GM12878 (cell line): ENCODE results near the gene PORCN.

Source experiments
- BHLHE40 ChIP-seq, 2 experiments: fragments of 450-650 bp in 1 of 2; IDR thresholded peaks; 2 replicates each; pipeline ENCODE4 v1.6.1; 2011 to 2017; ENCODE audit warnings: low read depth in 2 of 2, borderline replicate concordance in 1 of 2, improper control_type of control experiment in 1 of 2, low read length in 1 of 2, mild to moderate bottlenecking in 1 of 2
- CEBPB ChIP-seq, 2 experiments: fragments of 150-350 bp in 1 of 2; IDR thresholded peaks; 2 replicates each; pipeline ENCODE4 v1.6.1; 2012 to 2014; ENCODE audit warnings: low read depth in 2 of 2, low read length in 2 of 2, borderline replicate concordance in 1 of 2, inconsistent platforms in 1 of 2
- CREM ChIP-seq: IDR thresholded peaks from 2 replicates; pipeline ENCODE4 v1.6.1; 2014; ENCODE audit warnings: antibody characterized with exemption, low read depth
- HDGF ChIP-seq: fragments of 450-650 bp; IDR thresholded peaks from 2 replicates; pipeline ENCODE4 v1.6.1; 2016; ENCODE audit warnings: antibody characterized with exemption
- RAD21 ChIP-seq: IDR thresholded peaks from 2 replicates; pipeline ENCODE4 v1.6.1; 2011; ENCODE audit warnings: mild to moderate bottlenecking, low read depth, low read length, moderate library complexity; ENCODE audit not compliant: insufficient read depth
- RCOR1 ChIP-seq: conservative IDR thresholded peaks from 2 replicates; pipeline ENCODE4 v1.6.1; 2012; ENCODE audit warnings: low read depth, low read length, improper control_type of control experiment
- TF ChIP-seq, protein P1 (sequence below), 3 experiments: IDR thresholded peaks in 2 of 3; conservative IDR thresholded peaks in 1 of 3; 2 replicates each; pipeline ENCODE4 v1.5.1; 2011; ENCODE audit warnings: low read depth in 3 of 3, low read length in 3 of 3, mild to moderate bottlenecking in 3 of 3, control low read depth in 2 of 3, moderate library complexity in 2 of 3, inconsistent platforms in 1 of 3, mixed read lengths in 1 of 3; ENCODE audit not compliant: control insufficient read depth in 2 of 3, insufficient read depth in 1 of 3; ENCODE audit errors: extremely low read depth in 1 of 3
- TF ChIP-seq, protein P2 (sequence below): fragments of 450-650 bp; formaldehyde crosslinking; IDR thresholded peaks from 2 replicates; pipeline ENCODE4 v1.5.0; 2022; ENCODE audit warnings: mild to moderate bottlenecking, missing genetic modification characterization
- TF ChIP-seq, protein P3 (sequence below): IDR thresholded peaks from 2 replicates; pipeline ENCODE4 v1.6.1; 2012; ENCODE audit warnings: mild to moderate bottlenecking, low read depth, low read length

DNA sequence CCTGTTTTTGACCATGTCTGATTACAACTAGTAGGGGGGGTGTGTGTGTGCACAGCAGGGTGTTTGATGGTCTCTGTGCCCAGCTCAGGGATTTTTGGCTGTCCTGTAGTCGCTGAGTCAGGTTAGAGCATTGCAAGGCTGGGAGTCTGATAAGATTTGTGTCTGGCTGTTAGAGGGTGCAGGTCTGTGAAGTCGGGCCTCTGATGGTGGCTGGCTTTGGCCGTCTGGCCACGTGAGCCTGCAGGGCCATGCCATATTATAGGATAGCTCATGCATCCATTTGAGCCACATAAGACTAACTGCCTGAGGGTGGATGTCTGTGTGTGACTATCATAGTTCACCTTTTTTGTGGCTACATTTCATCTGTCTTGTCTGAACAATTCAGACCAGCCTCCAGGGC is 4.9 kb downstream of the PORCN start:
- TF ChIP-seq, protein P1, sequence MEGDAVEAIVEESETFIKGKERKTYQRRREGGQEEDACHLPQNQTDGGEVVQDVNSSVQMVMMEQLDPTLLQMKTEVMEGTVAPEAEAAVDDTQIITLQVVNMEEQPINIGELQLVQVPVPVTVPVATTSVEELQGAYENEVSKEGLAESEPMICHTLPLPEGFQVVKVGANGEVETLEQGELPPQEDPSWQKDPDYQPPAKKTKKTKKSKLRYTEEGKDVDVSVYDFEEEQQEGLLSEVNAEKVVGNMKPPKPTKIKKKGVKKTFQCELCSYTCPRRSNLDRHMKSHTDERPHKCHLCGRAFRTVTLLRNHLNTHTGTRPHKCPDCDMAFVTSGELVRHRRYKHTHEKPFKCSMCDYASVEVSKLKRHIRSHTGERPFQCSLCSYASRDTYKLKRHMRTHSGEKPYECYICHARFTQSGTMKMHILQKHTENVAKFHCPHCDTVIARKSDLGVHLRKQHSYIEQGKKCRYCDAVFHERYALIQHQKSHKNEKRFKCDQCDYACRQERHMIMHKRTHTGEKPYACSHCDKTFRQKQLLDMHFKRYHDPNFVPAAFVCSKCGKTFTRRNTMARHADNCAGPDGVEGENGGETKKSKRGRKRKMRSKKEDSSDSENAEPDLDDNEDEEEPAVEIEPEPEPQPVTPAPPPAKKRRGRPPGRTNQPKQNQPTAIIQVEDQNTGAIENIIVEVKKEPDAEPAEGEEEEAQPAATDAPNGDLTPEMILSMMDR (IDR thresholded peaks at IDR 0.05 in 2 of 3, conservative IDR thresholded peaks at IDR 0.05 in 1 of 3; ENCODE audit: control insufficient read depth in 2 of 3, extremely low read depth in 1 of 3, insufficient read depth in 1 of 3, low read depth in 3 of 3, low read length in 3 of 3), result no peak
- TF ChIP-seq RCOR1 (no peak), CEBPB (IDR thresholded peaks at IDR 0.05; ENCODE audit: borderline replicate concordance in 1 of 2, low read depth in 2 of 2, low read length in 2 of 2) (no peak), HDGF (no peak), CREM (no peak), RAD21 (no peak), BHLHE40 (IDR thresholded peaks at IDR 0.05; ENCODE audit: borderline replicate concordance in 1 of 2, low read depth in 2 of 2, low read length in 1 of 2) (no peak)
- TF ChIP-seq, protein P2, sequence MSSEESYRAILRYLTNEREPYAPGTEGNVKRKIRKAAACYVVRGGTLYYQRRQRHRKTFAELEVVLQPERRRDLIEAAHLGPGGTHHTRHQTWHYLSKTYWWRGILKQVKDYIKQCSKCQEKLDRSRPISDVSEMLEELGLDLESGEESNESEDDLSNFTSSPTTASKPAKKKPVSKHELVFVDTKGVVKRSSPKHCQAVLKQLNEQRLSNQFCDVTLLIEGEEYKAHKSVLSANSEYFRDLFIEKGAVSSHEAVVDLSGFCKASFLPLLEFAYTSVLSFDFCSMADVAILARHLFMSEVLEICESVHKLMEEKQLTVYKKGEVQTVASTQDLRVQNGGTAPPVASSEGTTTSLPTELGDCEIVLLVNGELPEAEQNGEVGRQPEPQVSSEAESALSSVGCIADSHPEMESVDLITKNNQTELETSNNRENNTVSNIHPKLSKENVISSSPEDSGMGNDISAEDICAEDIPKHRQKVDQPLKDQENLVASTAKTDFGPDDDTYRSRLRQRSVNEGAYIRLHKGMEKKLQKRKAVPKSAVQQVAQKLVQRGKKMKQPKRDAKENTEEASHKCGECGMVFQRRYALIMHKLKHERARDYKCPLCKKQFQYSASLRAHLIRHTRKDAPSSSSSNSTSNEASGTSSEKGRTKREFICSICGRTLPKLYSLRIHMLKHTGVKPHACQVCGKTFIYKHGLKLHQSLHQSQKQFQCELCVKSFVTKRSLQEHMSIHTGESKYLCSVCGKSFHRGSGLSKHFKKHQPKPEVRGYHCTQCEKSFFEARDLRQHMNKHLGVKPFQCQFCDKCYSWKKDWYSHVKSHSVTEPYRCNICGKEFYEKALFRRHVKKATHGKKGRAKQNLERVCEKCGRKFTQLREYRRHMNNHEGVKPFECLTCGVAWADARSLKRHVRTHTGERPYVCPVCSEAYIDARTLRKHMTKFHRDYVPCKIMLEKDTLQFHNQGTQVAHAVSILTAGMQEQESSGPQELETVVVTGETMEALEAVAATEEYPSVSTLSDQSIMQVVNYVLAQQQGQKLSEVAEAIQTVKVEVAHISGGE, result no peak
- TF ChIP-seq, protein P3, sequence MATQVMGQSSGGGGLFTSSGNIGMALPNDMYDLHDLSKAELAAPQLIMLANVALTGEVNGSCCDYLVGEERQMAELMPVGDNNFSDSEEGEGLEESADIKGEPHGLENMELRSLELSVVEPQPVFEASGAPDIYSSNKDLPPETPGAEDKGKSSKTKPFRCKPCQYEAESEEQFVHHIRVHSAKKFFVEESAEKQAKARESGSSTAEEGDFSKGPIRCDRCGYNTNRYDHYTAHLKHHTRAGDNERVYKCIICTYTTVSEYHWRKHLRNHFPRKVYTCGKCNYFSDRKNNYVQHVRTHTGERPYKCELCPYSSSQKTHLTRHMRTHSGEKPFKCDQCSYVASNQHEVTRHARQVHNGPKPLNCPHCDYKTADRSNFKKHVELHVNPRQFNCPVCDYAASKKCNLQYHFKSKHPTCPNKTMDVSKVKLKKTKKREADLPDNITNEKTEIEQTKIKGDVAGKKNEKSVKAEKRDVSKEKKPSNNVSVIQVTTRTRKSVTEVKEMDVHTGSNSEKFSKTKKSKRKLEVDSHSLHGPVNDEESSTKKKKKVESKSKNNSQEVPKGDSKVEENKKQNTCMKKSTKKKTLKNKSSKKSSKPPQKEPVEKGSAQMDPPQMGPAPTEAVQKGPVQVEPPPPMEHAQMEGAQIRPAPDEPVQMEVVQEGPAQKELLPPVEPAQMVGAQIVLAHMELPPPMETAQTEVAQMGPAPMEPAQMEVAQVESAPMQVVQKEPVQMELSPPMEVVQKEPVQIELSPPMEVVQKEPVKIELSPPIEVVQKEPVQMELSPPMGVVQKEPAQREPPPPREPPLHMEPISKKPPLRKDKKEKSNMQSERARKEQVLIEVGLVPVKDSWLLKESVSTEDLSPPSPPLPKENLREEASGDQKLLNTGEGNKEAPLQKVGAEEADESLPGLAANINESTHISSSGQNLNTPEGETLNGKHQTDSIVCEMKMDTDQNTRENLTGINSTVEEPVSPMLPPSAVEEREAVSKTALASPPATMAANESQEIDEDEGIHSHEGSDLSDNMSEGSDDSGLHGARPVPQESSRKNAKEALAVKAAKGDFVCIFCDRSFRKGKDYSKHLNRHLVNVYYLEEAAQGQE, result no peak
